ENCODE data around the gene HEMK1. TPM values are rescaled to one million over a fixed set of nuclear protein-coding genes. Genes with fewer than 3 reads are reported as not detected.

Gene HEMK1
- total RNA-seq, 1 donor, result 8.7 TPM

DNA sequence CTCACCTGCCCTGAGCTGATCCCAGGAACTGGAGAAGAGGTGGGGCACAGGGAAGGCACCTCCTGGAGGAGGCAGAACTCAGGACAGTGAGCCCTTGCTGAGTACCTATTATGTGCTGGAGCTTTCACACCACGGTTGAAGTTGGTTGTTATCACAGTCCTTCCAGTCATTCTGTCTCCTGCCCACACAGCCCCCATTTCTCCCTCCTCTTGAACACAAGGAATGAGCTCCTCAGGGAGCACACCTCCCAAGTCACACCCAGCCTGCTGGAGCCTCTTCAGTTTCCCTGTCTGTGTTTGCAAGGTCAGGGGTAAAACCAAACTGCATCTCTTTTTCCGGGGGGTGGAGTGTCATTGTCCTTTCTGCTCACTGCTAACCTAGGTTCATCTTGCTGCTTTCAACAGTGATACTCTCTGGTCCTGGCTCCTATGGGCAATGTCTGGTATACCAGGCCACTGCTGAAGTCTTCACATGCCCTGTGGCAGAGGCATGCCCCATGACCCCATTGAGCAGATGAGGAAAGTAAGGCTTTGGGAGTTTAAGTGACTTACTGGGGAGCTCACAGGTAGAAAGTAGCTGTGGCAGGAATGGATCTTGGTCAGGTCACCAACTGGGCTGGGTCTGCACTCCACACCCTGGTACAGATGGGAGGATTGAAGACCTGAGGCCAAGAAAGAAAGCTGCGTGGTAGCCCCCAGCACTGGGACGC lies 31.7 kb upstream of the HEMK1 start:
- Histone ChIP-seq H3K4me1 (ENCODE audit: insufficient read depth, low read length) (no peaks in the 10 kb centered on the region), H3K4me2 (ENCODE audit: insufficient read depth, low read length) (no peak overlapping the region), H3K9me3 (ENCODE audit: low read depth, low read length) (no peaks in the 10 kb centered on the region), H4K20me1 (ENCODE audit: insufficient read depth, low read length) (no peaks in the 10 kb centered on the region), H2AFZ (ENCODE audit: low read length) (no peak overlapping the region), H3K79me2 (ENCODE audit: insufficient read depth, low read length) (no peaks in the 10 kb centered on the region), H3K27me3 (ENCODE audit: insufficient read depth, low read length) (peaks cover 14% of the 10 kb centered on the region), H3K27ac (ENCODE audit: low read depth, low read length) (no peak overlapping the region), H3K4me3 (ENCODE audit: insufficient read depth, low read length) (no peak overlapping the region), H3K36me3 (ENCODE audit: insufficient read depth, low read length) (no peaks in the 10 kb centered on the region)
- no peak for TF ChIP-seq CTCF (IDR thresholded peaks at IDR 0.05; ENCODE audit: extremely low read depth, low read depth, low read length)
- no peak for DNase-seq (ENCODE audit: insufficient read length, low spot score, missing footprints)

GRCh38 chr3:50539356-50540286 lies 29.7 kb upstream of the HEMK1 start:
- no peaks in the 10 kb centered on the region for H3K79me2 ChIP-seq (ENCODE audit: insufficient read depth, low read length)
- no peaks in the 10 kb centered on the region for H3K36me3 ChIP-seq (ENCODE audit: insufficient read depth, low read length)
- no peak overlapping the region for H3K4me2 ChIP-seq (ENCODE audit: insufficient read depth, low read length)
- no peaks in the 10 kb centered on the region for H4K20me1 ChIP-seq (ENCODE audit: insufficient read depth, low read length)
- TF ChIP-seq CTCF (IDR thresholded peaks at IDR 0.05; ENCODE audit: extremely low read depth, low read depth, low read length), result no peak
- no peaks in the 10 kb centered on the region for H3K9me3 ChIP-seq (ENCODE audit: low read depth, low read length)
- DNase-seq (ENCODE audit: insufficient read length, low spot score, missing footprints), result no peak
- no peaks in the 10 kb centered on the region for H3K4me1 ChIP-seq (ENCODE audit: insufficient read depth, low read length)
- no peak overlapping the region for H2AFZ ChIP-seq (ENCODE audit: low read length)
- peaks cover 12% of the 10 kb centered on the region for H3K27me3 ChIP-seq (ENCODE audit: insufficient read depth, low read length)
- no peak overlapping the region for H3K27ac ChIP-seq (ENCODE audit: low read depth, low read length)
- H3K4me3 ChIP-seq (ENCODE audit: insufficient read depth, low read length), result no peak overlapping the region

DNA sequence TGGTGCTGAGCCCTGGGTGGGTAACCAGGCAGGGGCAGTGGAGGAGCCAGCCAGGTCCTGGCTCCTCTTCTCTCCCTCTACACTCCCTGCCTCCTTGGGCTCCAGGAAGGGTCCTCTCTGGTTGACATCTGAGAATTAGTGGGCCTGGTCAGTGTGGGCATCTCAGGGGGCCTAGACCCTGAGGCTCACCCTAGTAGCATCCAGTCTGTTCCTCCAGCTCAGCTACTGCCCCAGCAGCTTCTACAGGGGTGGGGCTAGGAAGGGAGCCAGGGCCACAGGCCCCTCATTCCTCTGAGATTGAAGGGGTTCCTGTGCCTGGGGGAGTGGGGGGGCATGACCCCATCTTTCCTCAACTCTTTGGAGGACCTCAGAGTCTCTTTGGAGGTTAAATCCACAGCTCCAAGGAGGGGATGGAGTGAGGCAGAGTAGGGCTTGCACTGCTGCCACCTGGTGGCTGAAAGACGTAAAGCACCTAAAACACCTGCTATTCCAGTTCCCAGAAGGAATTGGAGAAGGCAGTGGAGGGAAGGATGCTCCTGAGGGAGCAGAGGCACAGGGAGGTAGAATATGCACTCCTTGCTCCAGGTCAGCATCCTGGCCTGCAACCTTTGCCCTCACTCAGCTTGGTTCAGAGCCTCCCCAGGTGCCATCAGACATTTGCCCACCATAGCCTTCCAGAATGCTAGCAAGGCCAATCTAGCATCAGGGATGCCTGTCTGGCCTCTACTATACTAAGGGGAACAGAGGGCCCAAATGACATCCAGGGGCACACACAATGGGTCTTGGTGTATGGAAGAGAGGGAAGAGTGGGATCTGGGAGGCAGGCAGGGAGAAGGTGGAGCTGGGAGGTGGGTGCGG lies 26.9 kb upstream of the HEMK1 start:
- no peaks in the 10 kb centered on the region for H4K20me1 ChIP-seq (ENCODE audit: insufficient read depth, low read length)
- peak; percentile 90 for TF ChIP-seq CTCF (IDR thresholded peaks at IDR 0.05; ENCODE audit: extremely low read depth, low read depth, low read length)
- no peak overlapping the region for H2AFZ ChIP-seq (ENCODE audit: low read length)
- no peak overlapping the region for H3K27ac ChIP-seq (ENCODE audit: low read depth, low read length)
- H3K4me1 ChIP-seq (ENCODE audit: insufficient read depth, low read length), result no peaks in the 10 kb centered on the region
- no peaks in the 10 kb centered on the region for H3K36me3 ChIP-seq (ENCODE audit: insufficient read depth, low read length)
- peaks cover 11% of the 10 kb centered on the region for H3K27me3 ChIP-seq (ENCODE audit: insufficient read depth, low read length)
- H3K79me2 ChIP-seq (ENCODE audit: insufficient read depth, low read length), result no peaks in the 10 kb centered on the region
- no peak overlapping the region for H3K4me2 ChIP-seq (ENCODE audit: insufficient read depth, low read length)
- no peak overlapping the region for H3K4me3 ChIP-seq (ENCODE audit: insufficient read depth, low read length)
- DNase-seq (ENCODE audit: insufficient read length, low spot score, missing footprints), result peak; percentile 98
- H3K9me3 ChIP-seq (ENCODE audit: low read depth, low read length), result no peaks in the 10 kb centered on the region

All from osteoblast (primary cell).